ENCODE results near the gene GRAMD4.

The GRAMD4 gene

GRCh38 chr22:46681010-46681409, 60.8 kb downstream of the GRAMD4 start:
- POLR2A ChIA-PET: no interaction called here
- WGBS (ENCODE audit: insufficient coverage): 96% methylated on average over 7 of the region's 7 CpGs

GRCh38 chr22:46682011-46682731, 62.0 kb downstream of the GRAMD4 start:
- no peak overlapping the region for H3K4me3 ChIP-seq (ENCODE audit: control insufficient read depth in 1 of 7, extremely low read depth in 1 of 7, insufficient read depth in 4 of 7, low read depth in 2 of 7, low read length in 6 of 7)
- DNase-seq: no peak
- H3K9me3 ChIP-seq (ENCODE audit: control extremely low read depth in 1 of 5, control insufficient read depth in 4 of 5, insufficient read depth in 2 of 5, low read depth in 1 of 5, low read length in 4 of 5): no peaks in the 10 kb centered on the region
- WGBS (ENCODE audit: insufficient coverage): 94% methylated on average over 17 of the region's 19 CpGs
- peaks cover 3 to 51% (median 24%) of the 10 kb centered on the region in 4 experiments for H3K36me3 ChIP-seq (ENCODE audit: control insufficient read depth in 4 of 4, insufficient read depth in 4 of 4, low read length in 3 of 4)
- no peaks in the 10 kb centered on the region for H3K27me3 ChIP-seq (replicated peaks in 2 of 5; ENCODE audit: control insufficient read depth in 4 of 5, insufficient read depth in 5 of 5, low read length in 4 of 5)
- H3K27ac ChIP-seq (ENCODE audit: insufficient read depth in 1 of 2, low read depth in 1 of 2, low read length in 2 of 2, poor library complexity in 1 of 2, severe bottlenecking in 2 of 2): no peak overlapping the region
- POLR2A ChIA-PET: no interaction called here
- H3K4me1 ChIP-seq (ENCODE audit: control extremely low read depth in 1 of 4, control insufficient read depth in 4 of 4, insufficient read depth in 4 of 4, low read length in 3 of 4): peaks cover 15 to 50% (median 36%) of the 10 kb centered on the region in 4 experiments
- CTCF ChIA-PET: interaction anchor here (0.7 to 3.7 kb wide), 6 partner anchors 11 to 119 kb away, joined by 3 to 24 read pairs (median 4); no protein-coding TSS in a partner anchor

More at GRCh38 chr22:46681010-46681409, 60.8 kb downstream of the GRAMD4 start:
- CTCF ChIA-PET: no interaction called here
- no peaks in the 10 kb centered on the region for H3K27me3 ChIP-seq (replicated peaks in 2 of 5; ENCODE audit: control insufficient read depth in 4 of 5, insufficient read depth in 5 of 5, low read length in 4 of 5)
- peaks cover 3 to 52% (median 25%) of the 10 kb centered on the region in 4 experiments for H3K36me3 ChIP-seq (ENCODE audit: control insufficient read depth in 4 of 4, insufficient read depth in 4 of 4, low read length in 3 of 4)
- no peak overlapping the region for H3K27ac ChIP-seq (ENCODE audit: insufficient read depth in 1 of 2, low read depth in 1 of 2, low read length in 2 of 2, poor library complexity in 1 of 2, severe bottlenecking in 2 of 2)
- peaks cover 9 to 50% (median 29%) of the 10 kb centered on the region in 4 experiments for H3K4me1 ChIP-seq (ENCODE audit: control extremely low read depth in 1 of 4, control insufficient read depth in 4 of 4, insufficient read depth in 4 of 4, low read length in 3 of 4)
- no peaks in the 10 kb centered on the region for H3K9me3 ChIP-seq (ENCODE audit: control extremely low read depth in 1 of 5, control insufficient read depth in 4 of 5, insufficient read depth in 2 of 5, low read depth in 1 of 5, low read length in 4 of 5)
- DNase-seq: peak in 2 of 3 donors; percentile 34 to 38
- no peak overlapping the region for H3K4me3 ChIP-seq (ENCODE audit: control insufficient read depth in 1 of 7, extremely low read depth in 1 of 7, insufficient read depth in 4 of 7, low read depth in 2 of 7, low read length in 6 of 7)

- Histone ChIP-seq H3K9me3 (ENCODE audit: control extremely low read depth in 1 of 5, control insufficient read depth in 4 of 5, insufficient read depth in 2 of 5, low read depth in 1 of 5, low read length in 4 of 5) (no peaks in the 10 kb centered on the region), H3K27me3 (replicated peaks in 2 of 5; ENCODE audit: control insufficient read depth in 4 of 5, insufficient read depth in 5 of 5, low read length in 4 of 5) (no peaks in the 10 kb centered on the region), H3K4me1 (ENCODE audit: control extremely low read depth in 1 of 4, control insufficient read depth in 4 of 4, insufficient read depth in 4 of 4, low read length in 3 of 4) (peaks cover 15 to 42% (median 33%) of the 10 kb centered on the region in 4 experiments), H3K27ac (ENCODE audit: insufficient read depth in 1 of 2, low read depth in 1 of 2, low read length in 2 of 2, poor library complexity in 1 of 2, severe bottlenecking in 2 of 2) (no peak overlapping the region), H3K4me3 (ENCODE audit: control insufficient read depth in 1 of 7, extremely low read depth in 1 of 7, insufficient read depth in 4 of 7, low read depth in 2 of 7, low read length in 6 of 7) (no peak overlapping the region), H3K36me3 (ENCODE audit: control insufficient read depth in 4 of 4, insufficient read depth in 4 of 4, low read length in 3 of 4) (peaks cover 4 to 49% (median 30%) of the 10 kb centered on the region in 4 experiments)
- DNase-seq: peak in 2 of 3 donors; percentile 47 to 58
- ChIA-PET POLR2A (no interaction called here), CTCF (interaction anchor here (1.7 to 3.7 kb wide), 2 partner anchors 121 to 127 kb away, joined by 4 to 24 read pairs; no protein-coding TSS in a partner anchor)
- 73% methylated on average over 6 of the region's 10 CpGs for WGBS (ENCODE audit: insufficient coverage)
Observed at GRCh38 chr22:46684706-46685105, 64.5 kb downstream of the GRAMD4 start.

GRCh38 chr22:46686221-46687047, 66.2 kb downstream of the GRAMD4 start:
- Histone ChIP-seq H3K9me3 (ENCODE audit: control extremely low read depth in 1 of 5, control insufficient read depth in 4 of 5, insufficient read depth in 2 of 5, low read depth in 1 of 5, low read length in 4 of 5) (no peaks in the 10 kb centered on the region), H3K4me3 (ENCODE audit: control insufficient read depth in 1 of 7, extremely low read depth in 1 of 7, insufficient read depth in 4 of 7, low read depth in 2 of 7, low read length in 6 of 7) (peak overlapping the region in 1 of 7 experiments; percentile 28), H3K36me3 (ENCODE audit: control insufficient read depth in 4 of 4, insufficient read depth in 4 of 4, low read length in 3 of 4) (peaks cover 6 to 56% (median 41%) of the 10 kb centered on the region in 4 experiments), H3K27ac (ENCODE audit: insufficient read depth in 1 of 2, low read depth in 1 of 2, low read length in 2 of 2, poor library complexity in 1 of 2, severe bottlenecking in 2 of 2) (no peak overlapping the region), H3K27me3 (replicated peaks in 2 of 5; ENCODE audit: control insufficient read depth in 4 of 5, insufficient read depth in 5 of 5, low read length in 4 of 5) (no peaks in the 10 kb centered on the region), H3K4me1 (ENCODE audit: control extremely low read depth in 1 of 4, control insufficient read depth in 4 of 4, insufficient read depth in 4 of 4, low read length in 3 of 4) (peaks cover 15 to 42% (median 33%) of the 10 kb centered on the region in 4 experiments)
- POLR2A ChIA-PET: no interaction called here
- DNase-seq: peak in 2 of 3 donors; percentile 59 to 70
- WGBS (ENCODE audit: insufficient coverage): 61% methylated on average over 25 of the region's 33 CpGs
- CTCF ChIA-PET: interaction anchor here (0.6 to 1.6 kb wide), 5 partner anchors 14 to 123 kb away, joined by 3 to 6 read pairs (median 3); no protein-coding TSS in a partner anchor

- 98% methylated on average over 15 of the region's 15 CpGs for WGBS (ENCODE audit: insufficient coverage)
- CTCF ChIA-PET: interaction anchor here (0.6 to 1.6 kb wide), 3 partner anchors 34 to 124 kb away, joined by 3 to 5 read pairs (median 3); no protein-coding TSS in a partner anchor
- H3K4me1 ChIP-seq (ENCODE audit: control extremely low read depth in 1 of 4, control insufficient read depth in 4 of 4, insufficient read depth in 4 of 4, low read length in 3 of 4): peaks cover 15 to 42% (median 33%) of the 10 kb centered on the region in 4 experiments
- H3K9me3 ChIP-seq (ENCODE audit: control extremely low read depth in 1 of 5, control insufficient read depth in 4 of 5, insufficient read depth in 2 of 5, low read depth in 1 of 5, low read length in 4 of 5): no peaks in the 10 kb centered on the region
- H3K4me3 ChIP-seq (ENCODE audit: control insufficient read depth in 1 of 7, extremely low read depth in 1 of 7, insufficient read depth in 4 of 7, low read depth in 2 of 7, low read length in 6 of 7): no peak overlapping the region
- no peak for DNase-seq
- H3K27ac ChIP-seq (ENCODE audit: insufficient read depth in 1 of 2, low read depth in 1 of 2, low read length in 2 of 2, poor library complexity in 1 of 2, severe bottlenecking in 2 of 2): no peak overlapping the region
- peaks cover 7 to 58% (median 41%) of the 10 kb centered on the region in 4 experiments for H3K36me3 ChIP-seq (ENCODE audit: control insufficient read depth in 4 of 4, insufficient read depth in 4 of 4, low read length in 3 of 4)
- POLR2A ChIA-PET: no interaction called here
- H3K27me3 ChIP-seq (replicated peaks in 2 of 5; ENCODE audit: control insufficient read depth in 4 of 5, insufficient read depth in 5 of 5, low read length in 4 of 5): no peaks in the 10 kb centered on the region
Observed at GRCh38 chr22:46687048-46687444, 66.9 kb downstream of the GRAMD4 start.

GRCh38 chr22:46687460-46687859, 67.3 kb downstream of the GRAMD4 start:
- Histone ChIP-seq H3K27me3 (replicated peaks in 2 of 5; ENCODE audit: control insufficient read depth in 4 of 5, insufficient read depth in 5 of 5, low read length in 4 of 5) (no peaks in the 10 kb centered on the region), H3K36me3 (ENCODE audit: control insufficient read depth in 4 of 4, insufficient read depth in 4 of 4, low read length in 3 of 4) (peaks cover 7 to 54% (median 39%) of the 10 kb centered on the region in 4 experiments), H3K9me3 (ENCODE audit: control extremely low read depth in 1 of 5, control insufficient read depth in 4 of 5, insufficient read depth in 2 of 5, low read depth in 1 of 5, low read length in 4 of 5) (no peaks in the 10 kb centered on the region), H3K4me3 (ENCODE audit: control insufficient read depth in 1 of 7, extremely low read depth in 1 of 7, insufficient read depth in 4 of 7, low read depth in 2 of 7, low read length in 6 of 7) (no peak overlapping the region), H3K27ac (ENCODE audit: insufficient read depth in 1 of 2, low read depth in 1 of 2, low read length in 2 of 2, poor library complexity in 1 of 2, severe bottlenecking in 2 of 2) (no peak overlapping the region), H3K4me1 (ENCODE audit: control extremely low read depth in 1 of 4, control insufficient read depth in 4 of 4, insufficient read depth in 4 of 4, low read length in 3 of 4) (peaks cover 15 to 42% (median 33%) of the 10 kb centered on the region in 4 experiments)
- no peak for DNase-seq
- POLR2A ChIA-PET: no interaction called here
- CTCF ChIA-PET: interaction anchor here (1.1 kb wide), 1 partner anchor 124 kb away, joined by 3 read pairs; no protein-coding TSS in a partner anchor
- 100% methylated on average over 9 of the region's 15 CpGs for WGBS (ENCODE audit: insufficient coverage)
